GM21723 (cell line): Measurements from ENCODE around the gene IL37.
"Not testable (repeated sequence)": the region's sequence is repeated elsewhere in the genome, so short reads cannot be mapped to it uniquely, and the experiment has no call there.

Experiments
- ATAC-seq: cut with Tn5 transposase; IDR thresholded peaks from one replicate; pipeline ENCODE4 v1.9.1; 2021; ENCODE audit warnings: mild to moderate bottlenecking, moderate library complexity; ENCODE audit not compliant: unreplicated experiment

IL37 gene

DNA sequence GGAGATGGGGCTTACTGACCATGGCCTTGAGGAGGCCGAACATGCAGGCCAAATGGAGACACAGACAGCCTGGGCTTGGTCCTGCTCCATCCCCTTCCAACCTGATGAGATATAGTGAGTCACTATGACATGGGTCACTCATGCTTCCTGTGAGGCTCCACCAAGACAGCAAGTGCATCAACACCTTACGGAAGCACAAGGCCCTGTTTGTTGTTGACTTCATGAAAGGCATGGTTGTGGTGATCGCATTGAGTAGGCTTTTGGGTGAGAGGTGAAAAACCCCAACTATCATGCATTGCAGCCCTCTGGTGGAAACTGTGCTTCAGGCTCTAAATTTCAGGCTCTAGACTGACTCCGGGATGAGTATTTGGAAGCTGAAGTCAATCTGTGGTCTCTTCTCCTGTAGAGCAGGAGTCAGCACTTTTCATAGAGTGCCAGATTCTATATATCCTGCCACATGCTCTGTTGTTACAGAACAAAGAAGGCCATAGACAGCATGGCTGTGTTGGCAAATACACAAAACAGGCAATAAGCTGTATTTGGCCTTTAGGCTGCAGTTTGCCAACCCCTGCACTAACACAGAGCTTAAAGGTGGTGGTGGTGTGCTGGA, 10.1 kb downstream of the IL37 start:
- no peak for ATAC-seq

GRCh38 chr2:112921982-112922381, 11.0 kb downstream of the IL37 start:
- no peak for ATAC-seq

- ATAC-seq: no peak
Observed at GRCh38 chr2:112923237-112923966, 12.4 kb downstream of the IL37 start.

DNA sequence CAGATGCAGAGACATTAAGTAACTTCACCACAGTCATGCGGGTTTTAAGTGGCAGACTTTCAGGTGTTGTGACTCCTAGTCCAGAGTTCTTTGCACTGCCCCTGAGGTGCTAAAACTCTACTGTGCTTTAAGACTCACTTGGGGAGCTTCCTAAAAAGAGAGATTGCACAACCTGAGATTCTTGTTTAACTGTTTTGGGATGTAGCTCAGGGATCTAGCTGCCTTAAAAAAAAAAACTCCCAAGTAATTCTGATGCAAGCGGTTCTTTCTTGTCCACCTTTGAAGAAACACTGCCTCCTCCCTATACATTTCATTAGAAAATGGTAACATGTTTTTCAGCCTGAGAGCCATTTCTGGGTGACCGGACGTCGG, 13.0 kb downstream of the IL37 start:
- ATAC-seq: no peak

- no peak for ATAC-seq
Observed at GRCh38 chr2:112924360-112924759, 13.4 kb downstream of the IL37 start.

DNA sequence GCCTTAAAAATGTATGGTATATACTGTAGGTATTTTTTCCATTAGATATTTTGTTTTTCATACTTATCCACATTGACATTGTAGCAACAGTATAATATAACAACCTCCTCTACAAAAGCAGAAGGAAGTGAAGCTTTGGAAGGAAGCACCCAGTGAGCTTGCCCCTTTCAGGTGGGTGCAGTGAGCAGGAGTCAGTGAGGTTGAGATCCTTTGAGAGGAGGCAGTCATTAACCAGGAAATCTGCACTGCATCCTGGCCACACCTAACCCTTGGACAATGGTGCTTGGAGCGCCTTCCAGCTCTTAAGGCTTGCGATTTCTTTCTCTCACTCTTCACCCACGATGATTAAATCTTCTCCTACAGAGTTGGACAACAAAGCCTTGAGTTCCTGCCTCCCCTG, 13.9 kb downstream of the IL37 start:
- ATAC-seq: no peak

- no peak for ATAC-seq
Observed at GRCh38 chr2:112926707-112927106, 15.7 kb downstream of the IL37 start.

- ATAC-seq: no peak
Observed at GRCh38 chr2:112927745-112928144, 16.8 kb downstream of the IL37 start.

- no peak for ATAC-seq
Observed at GRCh38 chr2:112933261-112933660, 22.3 kb downstream of the IL37 start.

DNA sequence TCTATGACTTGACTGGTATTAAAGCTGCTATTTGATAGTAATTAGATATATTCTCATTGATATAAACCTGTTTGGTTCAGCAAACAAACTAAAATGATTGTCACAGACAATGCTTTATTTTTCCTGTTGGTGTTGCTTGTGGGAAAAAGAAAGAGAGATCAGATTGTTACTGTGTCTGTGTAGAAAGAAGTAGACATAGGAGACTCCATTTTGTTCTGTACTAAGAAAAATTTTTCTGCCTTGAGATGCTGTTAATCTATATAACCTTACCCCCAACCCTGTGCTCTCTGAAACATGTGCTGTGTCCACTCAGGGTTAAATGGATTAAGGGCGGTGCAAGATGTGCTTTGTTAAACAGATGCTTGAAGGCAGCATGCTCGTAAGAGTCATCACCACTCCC, 23.2 kb downstream of the IL37 start:
- not testable (repeated sequence) for ATAC-seq

DNA sequence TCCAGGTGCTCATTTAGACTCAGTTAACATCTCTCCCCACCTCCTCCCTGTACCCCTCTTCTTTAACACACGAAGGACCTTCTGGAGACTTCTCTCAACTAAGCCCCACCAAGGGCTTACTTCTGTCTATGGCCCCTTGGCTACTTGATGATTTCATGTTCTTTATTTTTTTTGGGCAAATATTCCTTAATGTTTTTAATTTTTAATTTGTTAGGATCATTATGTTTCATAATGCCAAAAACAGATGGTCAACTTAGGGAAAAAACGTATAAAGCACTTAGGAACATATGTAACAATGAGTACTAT, 25.9 kb downstream of the IL37 start:
- no peak for ATAC-seq

GRCh38 chr2:112938904-112939303, 27.9 kb downstream of the IL37 start:
- no peak for ATAC-seq

- no peak for ATAC-seq
Observed at GRCh38 chr2:112939425-112939824, 28.5 kb downstream of the IL37 start.

- ATAC-seq: no peak
Observed at GRCh38 chr2:112940859-112941625, 30.1 kb downstream of the IL37 start.

DNA sequence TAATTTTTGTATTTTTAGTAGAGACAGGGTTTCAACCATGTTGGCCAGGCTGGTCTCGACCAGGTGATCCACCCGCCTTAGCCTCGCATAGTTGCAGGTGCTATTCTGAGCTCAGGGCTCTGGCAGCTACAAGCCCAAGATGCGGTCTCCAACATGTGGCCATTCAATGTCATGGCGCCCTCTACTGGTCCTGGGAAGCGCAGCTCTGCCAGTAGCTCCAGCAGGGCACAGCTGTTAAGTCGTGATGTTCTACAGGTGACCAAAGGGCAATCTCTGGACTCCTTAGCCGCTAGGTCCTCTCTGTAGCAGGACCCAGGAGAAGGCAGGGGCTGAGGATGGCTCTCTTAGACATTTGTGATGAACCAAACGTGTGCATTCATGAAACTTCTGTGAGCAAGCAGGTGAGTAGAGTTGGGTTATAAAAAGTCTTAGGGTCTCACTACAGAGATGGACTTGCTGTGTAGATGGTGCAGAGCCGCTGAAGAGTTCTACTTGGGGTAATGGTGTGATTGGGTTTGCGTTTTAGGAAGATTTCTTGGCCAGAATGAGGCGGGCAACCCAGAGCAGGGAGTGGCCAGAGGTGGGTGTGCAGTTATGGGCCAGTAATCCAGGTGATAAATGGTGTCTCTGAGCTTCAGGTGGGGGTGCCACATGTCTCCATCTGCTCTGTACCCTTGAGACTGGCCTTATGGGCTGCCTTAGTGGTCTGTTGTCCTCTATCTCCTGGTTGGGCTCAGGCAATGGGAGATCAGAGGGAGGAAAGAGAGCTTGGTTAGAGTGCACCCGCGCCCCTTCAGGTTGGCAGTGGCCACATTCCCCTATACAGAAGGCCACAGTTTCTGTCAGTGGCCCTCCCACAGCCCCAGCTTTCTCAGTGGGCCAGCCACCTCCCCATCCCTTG, 31.0 kb downstream of the IL37 start:
- peak; percentile 89 for ATAC-seq

DNA sequence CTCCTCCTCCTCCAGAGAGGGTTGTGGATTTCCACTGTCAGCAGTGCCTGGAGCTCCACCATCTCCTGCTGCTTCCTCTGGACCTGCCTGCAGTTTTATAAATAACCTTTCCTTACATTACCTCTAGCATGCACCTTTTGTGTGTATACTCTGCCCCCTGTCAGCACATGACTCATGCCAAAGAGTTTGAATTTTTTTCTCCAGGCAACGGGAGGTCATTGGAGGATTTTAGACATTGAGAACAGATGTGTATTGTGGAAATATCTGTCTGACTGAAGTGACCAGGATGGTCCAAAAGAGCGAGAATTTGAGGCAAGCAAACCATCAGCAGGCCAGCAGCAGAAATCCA, 31.7 kb downstream of the IL37 start:
- no peak for ATAC-seq

- no peak for ATAC-seq
Observed at GRCh38 chr2:112944971-112945370, 34.0 kb downstream of the IL37 start.

DNA sequence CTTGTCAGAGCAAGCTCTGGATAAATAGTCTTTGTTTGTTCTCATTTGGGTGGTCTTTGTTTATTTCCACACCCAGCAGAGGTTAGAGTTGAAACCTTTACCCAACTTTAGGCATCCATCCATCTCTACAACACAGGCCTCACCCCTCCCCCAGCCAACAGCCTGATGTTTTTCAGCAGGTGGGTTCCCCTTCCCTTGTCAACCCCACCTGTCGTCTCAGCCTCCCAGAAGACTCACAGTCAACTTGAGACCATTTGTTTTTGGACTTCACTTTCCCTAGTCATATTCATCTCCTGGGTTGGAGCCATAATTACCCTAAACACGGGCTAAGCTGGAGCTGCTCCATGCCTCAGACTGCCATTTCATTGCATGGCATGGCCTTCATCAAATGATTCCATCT, 35.1 kb downstream of the IL37 start:
- no peak for ATAC-seq

DNA sequence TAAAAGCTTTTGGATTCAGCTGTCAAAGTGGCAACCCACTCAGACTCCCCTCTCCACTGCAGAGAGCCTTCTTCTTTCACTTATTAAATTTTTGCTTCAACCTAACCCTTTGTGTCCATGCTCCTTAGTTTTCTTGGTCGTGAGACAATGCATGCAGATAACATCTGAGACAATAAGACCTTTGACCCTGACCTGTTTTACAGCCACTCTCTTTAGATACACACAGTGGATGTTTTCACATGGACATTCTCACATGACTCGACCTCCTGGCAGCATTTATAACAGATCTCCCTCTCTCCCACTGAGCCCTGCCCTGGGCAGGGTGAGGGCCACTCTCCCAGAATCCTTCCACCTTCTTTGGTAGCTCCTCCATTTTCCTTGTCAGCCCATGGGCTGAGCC, 36.4 kb downstream of the IL37 start:
- ATAC-seq: no peak

- ATAC-seq: no peak
Observed at GRCh38 chr2:112949456-112949855, 38.5 kb downstream of the IL37 start.

- no peak for ATAC-seq
Observed at GRCh38 chr2:112954364-112954763, 43.4 kb downstream of the IL37 start.
